NCI-H1930 (cell line): ENCODE data around the gene SF3A2.

Experiments used
- DNase-seq, 2 experiments: peaks; one replicate each; lab custom pipeline; 2025; lab: John Stamatoyannopoulos, UW

Gene SF3A2

DNA sequence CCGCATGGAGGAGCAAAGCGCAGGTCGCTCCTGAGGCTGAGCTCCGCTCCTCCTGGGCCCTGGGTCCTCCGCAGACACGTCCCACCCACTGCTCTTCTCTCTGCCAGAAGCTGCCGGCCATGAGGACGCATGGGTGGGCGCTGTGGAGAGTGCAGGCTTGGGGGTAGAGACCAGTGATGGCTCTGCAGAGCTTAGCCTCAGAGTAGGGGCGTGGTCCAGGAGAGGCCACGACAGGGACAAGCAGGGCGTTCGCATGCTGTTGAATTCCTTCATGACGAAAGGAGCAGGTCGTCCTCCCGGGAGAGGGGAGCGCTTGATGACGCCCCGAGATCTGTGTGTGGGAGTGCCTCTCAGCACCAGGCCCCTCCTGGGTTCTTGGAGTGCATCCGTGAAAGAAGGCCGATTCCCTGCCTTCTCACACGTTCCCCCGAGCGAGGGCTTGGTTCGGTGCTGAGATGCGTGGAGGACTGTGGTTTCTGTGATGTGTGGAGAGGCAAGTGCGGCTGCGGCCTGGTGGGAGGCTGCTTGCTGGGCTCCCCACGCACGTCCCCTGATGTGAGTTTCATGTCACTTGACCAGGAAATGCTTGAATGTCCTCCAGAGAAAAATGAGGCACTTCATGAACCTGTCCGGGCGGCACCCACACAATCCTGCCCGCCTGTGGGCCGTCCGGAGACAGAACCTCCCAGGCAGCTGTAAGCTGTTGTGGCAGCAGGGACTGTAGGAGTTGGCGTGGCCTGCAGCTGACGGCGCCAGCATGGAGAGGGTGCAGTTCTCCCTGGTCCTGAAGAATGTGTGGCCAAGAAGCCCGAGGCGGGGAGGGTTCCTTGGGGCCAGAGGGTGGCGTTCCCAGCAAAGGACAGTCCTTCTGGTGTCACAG is 4.5 kb downstream of the SF3A2 start:
- no peak for DNase-seq

DNA sequence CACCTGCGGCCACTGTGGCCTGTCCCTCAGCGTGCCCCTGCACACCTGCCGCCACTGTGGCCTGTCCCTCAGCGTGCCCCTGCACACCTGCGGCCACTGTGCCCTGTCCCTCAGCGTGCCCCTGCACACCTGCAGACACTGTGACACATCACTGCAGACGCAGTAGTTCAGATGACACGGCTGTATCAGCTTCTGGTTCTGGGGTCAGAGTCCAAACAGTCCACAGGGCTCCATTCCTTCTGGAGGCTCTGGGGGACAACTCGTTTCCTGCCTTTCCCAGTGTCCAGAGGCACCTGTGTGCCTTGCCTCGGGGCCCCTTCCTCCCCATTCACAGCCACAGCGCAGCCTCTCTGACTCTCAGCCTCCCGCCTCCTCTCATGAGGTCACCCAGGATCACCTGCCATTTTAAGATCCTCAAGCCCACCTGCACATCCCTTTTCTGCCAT is 5.5 kb downstream of the SF3A2 start:
- no peak for DNase-seq

DNA sequence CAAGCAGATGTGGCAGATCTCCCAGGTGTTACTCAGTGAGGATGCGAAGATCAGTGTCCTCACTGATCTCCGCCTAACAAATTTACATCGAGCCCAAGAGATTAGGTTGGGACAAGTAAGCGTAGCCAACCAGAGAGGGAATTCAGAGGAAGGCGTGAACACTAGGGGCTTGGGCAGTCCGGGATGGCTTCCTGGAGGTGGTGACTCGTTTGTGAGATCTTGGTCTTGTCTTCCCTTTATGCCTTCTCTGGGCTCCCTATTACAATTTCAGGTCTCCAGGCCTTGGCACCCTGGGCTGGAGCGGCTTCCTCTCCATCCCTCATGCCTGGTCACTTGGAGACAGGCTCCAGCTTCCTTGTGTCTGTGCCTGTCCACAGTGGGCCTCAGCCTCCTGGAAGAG is 6.2 kb downstream of the SF3A2 start:
- DNase-seq = no peak

DNA sequence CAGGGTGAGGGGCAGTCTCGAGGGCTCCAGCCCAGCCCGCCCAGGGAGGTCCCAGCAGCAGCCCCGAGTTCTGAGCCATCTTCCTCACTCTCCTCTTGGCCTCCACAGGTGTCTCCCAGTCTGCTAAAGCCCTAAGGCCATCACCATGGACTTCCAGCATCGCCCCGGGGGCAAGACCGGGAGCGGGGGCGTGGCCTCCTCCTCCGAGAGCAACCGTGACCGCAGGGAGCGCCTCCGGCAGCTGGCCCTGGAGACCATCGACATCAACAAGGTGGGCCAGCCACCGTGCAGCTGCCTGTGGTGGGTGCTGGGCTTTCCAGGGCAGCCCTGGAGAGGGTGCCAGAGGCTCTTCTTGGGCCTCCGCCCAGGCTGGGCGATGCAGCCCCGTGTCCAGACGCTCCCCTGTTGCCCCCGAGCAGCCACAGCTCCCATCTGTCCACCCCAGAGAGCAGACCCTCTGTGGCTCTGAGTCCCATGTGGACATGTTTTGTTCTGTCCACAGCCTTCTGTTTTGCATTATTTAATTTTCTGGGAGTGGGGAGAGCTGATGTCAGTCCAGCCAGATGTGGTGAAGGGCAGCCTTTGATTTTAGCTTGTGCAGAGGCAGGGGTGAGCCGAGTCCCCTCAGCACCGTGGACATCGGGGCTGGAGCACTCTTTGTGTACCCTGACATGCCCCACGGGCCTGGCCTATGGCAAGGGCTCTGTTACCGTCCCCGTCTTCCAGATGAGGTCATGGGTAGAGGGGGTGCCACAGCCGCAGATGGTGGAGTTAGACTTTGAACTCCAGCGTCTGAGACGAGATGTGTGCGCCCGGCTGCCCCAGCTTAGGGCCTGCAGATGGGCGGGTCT is 6.9 kb downstream of the SF3A2 start:
- DNase-seq = no peak

DNA sequence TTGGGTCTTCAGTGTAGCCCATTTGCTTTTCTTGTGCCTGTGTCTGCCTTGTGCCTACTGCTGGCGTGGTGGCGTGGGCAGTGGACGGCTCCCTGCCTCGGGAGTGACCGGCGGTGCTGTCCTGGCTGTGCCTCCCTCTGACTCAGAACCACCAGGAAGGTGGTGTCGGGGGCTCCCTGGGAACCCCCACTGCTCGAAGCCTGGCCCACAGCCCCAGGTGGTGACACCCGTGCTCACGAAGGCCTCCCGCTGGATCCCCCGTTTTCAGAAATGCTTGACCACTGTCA is 7.4 kb downstream of the SF3A2 start:
- DNase-seq = no peak

DNA sequence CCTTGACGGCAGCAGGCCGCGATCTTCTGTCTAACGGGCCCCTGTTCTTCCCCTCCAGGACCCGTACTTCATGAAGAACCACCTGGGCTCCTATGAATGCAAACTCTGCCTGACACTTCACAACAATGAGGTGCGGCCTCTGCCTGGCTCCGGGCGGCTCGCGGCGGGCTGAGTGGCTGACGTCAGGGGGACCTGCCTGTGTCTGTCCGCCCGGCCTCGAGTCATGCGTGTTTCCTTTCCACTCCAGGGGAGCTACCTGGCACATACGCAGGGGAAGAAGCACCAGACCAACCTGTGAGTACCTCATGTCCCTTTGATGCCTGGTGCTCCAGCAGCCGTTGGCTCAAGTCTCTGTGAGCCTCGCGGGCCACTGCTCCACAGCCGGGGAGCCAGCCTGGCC is 7.9 kb downstream of the SF3A2 start:
- no peak for DNase-seq

DNA sequence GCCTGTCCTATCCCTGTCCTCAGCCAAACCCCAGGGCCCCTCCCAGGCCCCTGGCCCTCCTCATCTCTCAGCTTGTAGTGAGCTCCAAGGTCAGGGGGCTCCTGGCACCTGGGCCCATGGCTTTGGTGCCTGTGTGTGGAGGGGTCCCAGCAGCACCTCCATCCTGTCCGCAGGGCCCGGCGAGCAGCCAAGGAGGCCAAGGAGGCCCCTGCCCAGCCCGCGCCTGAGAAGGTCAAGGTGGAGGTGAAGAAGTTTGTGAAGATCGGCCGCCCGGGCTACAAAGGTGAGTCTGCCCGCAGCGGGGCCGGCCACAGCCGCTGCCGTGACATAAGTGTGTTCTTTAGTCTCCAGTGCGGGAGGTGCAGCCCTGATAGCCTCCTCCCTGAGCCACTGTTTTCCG is 8.6 kb downstream of the SF3A2 start:
- no peak for DNase-seq

DNA sequence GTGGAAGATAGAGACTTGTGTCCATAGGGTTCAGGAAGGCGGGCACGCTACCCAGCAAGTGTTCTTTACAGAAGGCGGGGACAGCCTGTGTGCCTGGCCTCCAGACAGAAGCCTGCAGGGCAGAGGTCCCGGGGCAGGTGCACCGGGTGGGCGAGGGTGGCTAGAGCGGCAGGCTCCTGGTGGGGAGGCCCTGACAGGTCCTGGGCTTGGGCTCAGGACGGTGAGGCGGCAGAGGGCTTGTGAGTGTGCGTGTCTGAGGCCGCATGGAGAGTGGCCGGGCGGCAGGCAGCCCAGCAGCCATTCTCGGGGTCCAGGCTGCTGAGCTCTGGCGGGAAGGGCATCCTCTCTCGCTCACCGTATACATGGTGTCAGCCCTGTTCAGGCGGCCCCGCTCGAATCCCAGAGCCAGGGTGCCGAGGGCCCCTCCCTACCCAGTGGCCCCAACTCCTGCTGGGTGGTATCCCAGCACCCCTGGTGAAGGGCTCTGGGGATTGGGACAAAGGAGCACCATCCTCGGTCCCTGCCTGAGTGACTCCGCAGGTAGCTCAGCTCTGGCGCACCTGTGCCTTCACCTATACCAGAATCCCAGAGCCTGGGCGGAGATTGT is 9.5 kb downstream of the SF3A2 start:
- no peak for DNase-seq

DNA sequence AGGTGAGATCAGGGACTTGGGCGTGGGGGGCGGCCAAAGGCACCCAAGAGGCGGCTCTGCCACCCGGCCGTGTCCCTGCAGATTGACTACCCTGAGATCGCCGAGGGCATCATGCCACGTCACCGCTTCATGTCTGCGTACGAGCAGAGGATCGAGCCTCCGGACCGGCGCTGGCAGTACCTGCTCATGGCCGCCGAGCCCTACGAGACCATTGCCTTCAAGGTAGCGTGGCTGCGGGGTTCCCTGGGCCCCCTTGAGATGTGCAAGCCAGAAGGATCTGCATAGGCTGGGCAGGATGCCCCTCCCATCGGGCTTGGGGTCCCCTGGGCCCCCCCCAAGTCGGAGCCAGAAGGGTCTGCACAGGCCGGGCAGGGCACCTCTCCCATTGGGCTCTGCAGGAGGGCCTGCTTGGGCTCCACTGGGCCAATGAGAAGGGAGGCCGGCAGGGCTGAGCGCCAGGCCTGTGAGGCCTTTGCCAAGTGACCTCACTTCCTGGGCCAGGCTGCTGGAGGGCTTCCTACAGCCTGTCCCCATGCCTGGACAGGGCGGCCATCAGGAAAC is 10.3 kb downstream of the SF3A2 start:
- no peak for DNase-seq

DNA sequence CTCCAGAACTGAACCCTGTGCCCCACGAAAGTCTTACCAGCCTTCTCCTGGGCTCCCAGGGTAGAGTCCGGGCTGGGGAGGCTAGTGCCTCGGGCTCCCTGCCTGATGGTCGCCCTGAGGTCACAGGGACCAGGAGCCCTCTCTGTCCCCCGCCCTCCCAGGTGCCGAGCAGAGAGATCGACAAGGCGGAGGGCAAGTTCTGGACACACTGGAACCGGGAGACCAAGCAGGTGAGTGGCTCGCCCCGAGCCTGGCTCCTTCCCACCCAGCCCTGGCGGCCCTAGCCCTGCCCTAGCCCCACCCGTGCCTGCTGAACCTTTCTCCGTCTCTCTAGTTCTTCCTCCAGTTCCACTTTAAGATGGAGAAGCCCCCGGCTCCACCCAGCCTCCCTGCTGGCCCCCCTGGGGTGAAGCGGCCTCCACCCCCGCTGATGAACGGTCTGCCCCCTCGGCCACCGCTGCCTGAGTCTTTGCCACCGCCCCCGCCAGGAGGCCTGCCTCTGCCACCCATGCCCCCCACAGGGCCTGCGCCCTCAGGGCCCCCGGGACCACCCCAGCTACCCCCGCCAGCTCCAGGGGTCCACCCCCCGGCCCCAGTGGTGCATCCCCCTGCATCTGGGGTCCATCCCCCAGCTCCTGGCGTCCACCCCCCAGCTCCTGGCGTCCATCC is 10.9 kb downstream of the SF3A2 start:
- no peak for DNase-seq

DNA sequence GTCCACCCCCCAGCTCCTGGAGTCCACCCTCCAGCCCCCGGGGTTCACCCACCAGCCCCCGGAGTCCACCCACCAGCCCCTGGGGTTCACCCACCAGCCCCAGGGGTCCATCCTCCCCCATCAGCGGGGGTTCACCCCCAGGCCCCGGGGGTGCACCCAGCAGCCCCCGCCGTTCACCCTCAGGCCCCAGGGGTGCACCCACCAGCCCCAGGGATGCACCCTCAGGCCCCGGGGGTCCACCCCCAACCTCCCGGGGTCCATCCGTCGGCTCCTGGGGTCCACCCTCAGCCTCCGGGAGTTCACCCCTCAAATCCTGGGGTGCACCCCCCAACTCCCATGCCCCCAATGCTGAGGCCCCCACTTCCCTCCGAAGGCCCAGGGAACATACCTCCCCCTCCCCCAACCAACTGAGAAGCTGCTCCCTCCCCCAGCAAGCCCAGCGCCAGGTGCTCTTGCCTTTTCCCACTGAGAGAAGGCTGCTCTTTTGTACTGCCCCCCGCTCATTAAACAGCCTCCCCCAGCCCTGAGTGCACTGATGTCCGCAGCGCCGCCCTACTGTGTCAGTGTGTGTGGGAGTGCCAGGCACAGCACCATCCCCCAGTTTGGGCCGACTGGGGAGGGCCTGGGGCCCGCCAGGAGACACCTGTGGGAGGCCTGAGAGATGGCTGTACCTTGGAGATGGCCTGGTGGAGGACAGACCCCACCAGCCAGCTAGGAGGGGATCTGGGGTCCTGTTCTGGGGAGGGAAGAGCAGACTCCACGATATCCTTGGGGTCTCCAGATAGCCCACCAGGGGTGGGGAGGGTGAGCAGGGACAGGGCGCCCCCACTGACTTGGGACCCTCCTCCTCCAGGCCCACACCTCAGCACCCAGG is 11.7 kb downstream of the SF3A2 start:
- no peak for DNase-seq

DNA sequence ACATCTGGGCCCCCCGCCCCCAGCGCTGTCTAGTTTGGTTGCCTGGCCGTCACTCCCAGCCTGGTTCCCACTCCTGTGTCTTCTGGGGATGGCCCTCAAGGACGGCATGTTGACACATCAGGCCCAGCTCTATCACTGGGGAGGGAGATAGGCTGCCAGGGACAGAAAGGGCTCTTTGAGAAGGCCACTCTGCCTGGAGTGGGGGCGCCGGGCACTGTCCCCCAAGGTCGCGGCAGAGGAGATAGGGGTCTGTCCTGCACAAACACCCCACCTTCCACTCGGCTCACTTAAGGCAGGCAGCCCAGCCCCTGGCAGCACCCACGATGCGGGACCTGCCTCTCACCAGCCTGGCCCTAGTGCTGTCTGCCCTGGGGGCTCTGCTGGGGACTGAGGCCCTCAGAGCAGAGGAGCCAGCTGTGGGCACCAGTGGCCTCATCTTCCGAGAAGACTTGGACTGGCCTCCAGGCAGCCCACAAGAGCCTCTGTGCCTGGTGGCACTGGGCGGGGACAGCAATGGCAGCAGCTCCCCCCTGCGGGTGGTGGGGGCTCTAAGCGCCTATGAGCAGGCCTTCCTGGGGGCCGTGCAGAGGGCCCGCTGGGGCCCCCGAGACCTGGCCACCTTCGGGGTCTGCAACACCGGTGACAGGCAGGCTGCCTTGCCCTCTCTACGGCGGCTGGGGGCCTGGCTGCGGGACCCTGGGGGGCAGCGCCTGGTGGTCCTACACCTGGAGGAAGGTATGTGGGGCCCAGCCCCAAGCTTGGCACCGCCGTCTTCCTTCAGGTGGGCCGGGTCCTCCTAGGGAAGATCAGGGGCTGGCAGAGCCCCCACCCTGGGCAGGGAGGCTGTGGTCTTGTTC is 12.6 kb downstream of the SF3A2 start, which contains the start of gene AMH:
TSS of gene AMH (plus strand) at position 314 of the 857 bp plus-strand sequence. CDS start at position 324, 10 bp downstream.
- DNase-seq = no peak

DNA sequence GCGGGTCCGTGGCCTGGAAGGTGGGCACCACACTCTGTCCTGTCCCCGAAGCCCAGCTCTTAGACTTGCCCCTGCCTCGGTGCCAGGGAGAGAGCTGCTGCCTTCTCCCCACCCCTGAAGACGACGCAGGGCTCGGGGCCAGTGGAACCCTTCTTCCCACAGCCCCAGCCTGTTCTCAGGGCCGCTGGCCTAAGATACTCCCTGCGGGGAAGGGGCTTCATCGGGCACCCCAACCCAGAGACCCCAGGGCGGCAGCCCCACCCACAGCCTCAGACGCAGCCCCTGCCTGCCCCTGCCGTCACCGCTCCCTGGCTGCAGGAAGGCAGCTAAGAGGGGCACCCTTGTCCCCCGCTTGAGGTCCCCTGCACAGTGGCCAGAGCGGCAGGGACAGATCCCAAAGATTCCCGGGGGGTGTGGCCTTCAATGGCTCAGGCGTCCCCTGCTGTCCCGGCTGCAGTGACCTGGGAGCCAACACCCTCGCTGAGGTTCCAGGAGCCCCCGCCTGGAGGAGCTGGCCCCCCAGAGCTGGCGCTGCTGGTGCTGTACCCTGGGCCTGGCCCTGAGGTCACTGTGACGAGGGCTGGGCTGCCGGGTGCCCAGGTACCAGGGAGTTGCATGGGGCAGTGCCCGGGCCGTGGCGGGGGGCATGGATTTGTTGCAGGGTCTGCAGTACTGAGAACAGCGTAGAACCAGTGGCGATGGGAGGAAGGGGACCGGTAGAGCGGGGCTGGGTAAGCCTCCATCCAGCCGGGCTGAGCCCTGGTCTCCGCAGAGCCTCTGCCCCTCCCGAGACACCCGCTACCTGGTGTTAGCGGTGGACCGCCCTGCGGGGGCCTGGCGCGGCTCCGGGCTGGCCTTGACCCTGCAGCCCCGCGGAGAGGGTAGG is 13.5 kb downstream of the SF3A2 start:
- no peak for DNase-seq

DNA sequence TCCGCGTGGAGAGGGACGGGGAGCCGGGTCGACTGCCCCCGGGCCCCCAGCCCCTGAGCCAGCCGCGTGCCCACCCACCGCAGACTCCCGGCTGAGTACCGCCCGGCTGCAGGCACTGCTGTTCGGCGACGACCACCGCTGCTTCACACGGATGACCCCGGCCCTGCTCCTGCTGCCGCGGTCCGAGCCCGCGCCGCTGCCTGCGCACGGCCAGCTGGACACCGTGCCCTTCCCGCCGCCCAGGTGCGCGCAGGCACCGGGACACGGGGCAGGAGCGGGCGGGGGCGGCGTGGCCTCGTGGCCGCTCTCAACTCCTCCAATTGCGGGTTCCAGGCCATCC is 14.1 kb downstream of the SF3A2 start:
- DNase-seq = no peak

DNA sequence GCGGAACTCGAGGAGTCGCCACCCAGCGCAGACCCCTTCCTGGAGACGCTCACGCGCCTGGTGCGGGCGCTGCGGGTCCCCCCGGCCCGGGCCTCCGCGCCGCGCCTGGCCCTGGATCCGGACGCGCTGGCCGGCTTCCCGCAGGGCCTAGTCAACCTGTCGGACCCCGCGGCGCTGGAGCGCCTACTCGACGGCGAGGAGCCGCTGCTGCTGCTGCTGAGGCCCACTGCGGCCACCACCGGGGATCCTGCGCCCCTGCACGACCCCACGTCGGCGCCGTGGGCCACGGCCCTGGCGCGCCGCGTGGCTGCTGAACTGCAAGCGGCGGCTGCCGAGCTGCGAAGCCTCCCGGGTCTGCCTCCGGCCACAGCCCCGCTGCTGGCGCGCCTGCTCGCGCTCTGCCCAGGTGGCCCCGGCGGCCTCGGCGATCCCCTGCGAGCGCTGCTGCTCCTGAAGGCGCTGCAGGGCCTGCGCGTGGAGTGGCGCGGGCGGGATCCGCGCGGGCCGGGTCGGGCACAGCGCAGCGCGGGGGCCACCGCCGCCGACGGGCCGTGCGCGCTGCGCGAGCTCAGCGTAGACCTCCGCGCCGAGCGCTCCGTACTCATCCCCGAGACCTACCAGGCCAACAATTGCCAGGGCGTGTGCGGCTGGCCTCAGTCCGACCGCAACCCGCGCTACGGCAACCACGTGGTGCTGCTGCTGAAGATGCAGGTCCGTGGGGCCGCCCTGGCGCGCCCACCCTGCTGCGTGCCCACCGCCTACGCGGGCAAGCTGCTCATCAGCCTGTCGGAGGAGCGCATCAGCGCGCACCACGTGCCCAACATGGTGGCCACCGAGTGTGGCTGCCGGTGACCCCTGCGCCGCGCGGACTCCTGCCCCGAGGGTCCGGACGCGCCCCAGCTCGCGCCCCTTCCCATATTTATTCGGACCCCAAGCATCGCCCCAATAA is 14.8 kb downstream of the SF3A2 start:
- DNase-seq = no peak

DNA sequence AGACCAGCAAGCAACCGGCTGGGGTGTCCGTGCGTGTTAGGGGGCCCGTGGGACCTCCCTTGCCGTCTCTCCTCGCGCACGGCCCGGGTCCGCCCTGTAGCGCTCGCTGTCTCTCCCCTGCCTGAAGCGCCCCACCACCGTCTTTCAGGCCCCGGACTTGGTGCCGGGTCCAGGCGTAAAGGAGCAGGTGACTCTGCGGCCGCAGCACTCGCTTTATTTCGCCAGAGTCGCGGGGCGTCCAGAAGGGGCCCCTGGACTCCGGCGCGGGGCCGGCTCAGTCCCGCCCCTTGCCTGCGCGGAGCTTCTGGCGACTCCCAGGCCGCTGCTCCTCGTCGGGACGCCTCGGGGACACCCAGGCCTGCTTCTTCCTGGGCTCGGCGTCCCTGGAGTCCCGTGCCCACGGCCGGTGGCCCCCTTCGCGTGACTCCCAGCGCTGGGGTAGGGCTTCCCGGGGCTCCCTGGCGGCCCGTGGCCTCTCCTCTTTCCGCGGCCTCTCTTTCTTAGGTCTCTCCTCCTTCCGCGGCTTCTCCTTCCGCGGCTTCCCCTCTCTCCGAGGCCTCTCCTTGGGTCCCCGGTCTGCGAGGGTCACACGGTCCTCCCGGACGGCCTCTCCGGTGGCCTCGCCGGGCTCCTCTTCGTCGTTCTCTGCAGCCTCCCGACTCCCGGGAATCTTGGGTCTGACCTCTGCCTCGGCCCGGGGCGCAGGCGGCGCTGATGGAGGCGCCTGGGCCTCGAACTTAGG is 15.6 kb downstream of the SF3A2 start:
- DNase-seq = no peak

DNA sequence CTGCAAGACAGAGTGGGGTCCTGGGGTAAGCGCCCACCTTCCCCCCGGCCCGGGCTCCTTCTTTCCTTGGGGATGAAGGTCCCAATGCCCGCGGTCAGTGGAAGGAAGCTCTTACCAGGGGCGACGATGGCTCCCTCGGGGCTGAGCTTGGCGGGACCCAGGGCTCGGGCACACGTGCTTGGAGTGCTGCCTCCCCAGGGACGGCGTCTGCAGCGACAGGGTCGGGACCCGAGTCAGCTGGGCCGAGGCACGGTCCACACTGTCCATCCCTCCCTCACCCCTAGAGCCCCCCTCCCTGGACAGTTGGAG is 16.1 kb downstream of the SF3A2 start:
- DNase-seq = no peak
